GM12872 (cell line): Measurements from ENCODE around the gene LRBA.
A peak's percentile ranks its signal among the peaks of the same experiment; 100 is the strongest.

ENCODE experiments used
- CTCF ChIP-seq: IDR thresholded peaks from 3 replicates; pipeline ENCODE4 v1.5.1; 2011; ENCODE audit warnings: low read depth, mild to moderate bottlenecking, low read length, moderate library complexity; ENCODE audit not compliant: insufficient read depth

LRBA gene

DNA sequence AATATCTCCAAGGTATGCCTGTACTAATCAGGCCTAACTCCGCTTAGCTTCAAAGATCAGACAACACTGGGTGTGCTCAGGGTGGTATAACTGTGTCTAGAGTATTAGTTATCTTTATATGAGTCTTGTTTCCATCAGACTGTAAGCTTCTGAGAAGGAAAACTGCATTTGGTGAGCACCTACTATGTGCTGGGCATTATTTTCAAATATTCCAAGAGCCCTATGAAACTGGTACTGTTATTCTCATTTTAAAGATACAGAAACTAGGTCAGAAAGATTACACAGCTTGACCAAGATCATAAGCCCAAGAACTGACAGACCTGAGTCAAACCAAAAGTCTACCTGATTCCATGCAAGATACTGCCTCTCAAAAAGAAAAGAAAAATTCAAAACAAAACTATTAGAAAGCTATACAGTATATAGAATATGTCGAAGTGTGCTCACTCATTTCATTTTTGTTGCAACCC is 44.4 kb downstream of the LRBA start:
- TF ChIP-seq CTCF: no peak

DNA sequence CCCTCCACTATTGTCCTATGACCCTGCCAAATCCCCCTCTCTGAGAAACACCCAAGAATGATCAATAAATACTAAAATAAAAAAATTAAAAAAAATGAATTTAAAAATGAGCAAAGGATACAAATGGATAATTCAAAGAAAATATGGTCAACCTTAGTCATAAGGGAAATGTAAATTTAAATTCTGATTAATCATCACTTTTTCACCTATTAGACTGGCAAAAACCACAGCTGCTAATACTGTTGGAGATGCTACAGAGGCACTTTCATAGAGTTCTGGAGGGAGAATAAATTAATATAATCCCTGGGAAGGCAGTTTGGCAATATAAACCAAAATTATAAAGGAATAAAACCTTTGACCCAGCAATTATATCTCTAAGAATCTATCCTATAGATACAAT is 50.3 kb downstream of the LRBA start:
- no peak for TF ChIP-seq CTCF

- no peak for TF ChIP-seq CTCF
Measured at GRCh38 chr4:150962245-150962644, 52.8 kb downstream of the LRBA start.

DNA sequence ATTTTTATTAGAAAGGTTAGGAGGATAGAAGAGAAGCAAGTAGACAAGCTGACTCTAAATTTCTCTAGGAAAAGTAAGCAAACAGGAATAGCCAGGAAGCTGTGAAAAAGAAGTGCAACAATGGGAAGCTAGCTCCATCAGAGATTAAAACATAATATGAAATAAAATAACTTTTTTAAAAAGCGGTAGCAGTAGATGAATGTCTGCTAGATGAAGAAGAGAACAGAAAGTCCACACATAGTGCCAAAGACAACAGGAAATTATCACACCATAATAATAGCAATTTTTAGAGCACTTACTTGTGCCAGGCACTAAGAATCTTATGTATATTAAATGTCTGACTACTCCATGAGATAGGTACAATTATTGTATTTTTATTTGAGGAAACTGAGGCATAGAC is 53.5 kb downstream of the LRBA start:
- TF ChIP-seq CTCF: no peak

DNA sequence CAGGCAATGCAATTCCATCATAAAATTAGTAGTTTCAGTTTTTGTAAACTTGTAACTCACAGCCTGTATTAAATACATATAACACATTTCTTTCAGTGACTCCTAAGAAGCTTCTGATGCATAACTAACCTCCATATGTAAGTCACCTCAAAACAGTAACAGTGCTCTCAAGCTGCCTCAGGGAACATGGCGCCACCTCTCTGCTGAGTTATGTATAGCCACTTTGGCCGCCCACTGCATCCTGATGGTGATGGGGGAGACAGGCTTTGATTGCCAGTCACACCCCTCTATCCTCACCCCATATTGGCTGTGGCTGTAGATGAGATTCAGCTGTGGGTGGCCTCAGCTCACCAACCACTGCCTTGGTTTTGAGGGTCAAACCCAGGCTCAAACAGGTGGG is 54.3 kb downstream of the LRBA start:
- TF ChIP-seq CTCF: peak; percentile 71

DNA sequence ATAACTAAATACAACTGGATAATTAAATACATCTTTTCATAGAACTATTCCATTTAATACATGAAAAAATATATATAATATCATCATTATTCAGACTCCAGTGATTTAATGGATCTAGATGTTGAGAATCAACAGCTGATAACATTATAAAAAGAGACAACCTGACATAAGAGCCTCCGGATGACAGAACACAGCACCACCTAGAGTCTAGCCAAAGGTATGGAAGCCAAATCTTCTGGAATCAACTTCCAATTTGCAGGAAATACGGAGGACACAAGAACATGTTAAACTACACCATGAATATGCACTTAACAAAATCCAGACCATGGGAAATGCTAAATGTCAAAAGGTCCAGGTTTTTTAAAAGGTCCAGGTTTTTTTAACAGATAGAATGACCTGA is 55.0 kb downstream of the LRBA start:
- TF ChIP-seq CTCF: peak; percentile 38; the same call in 2 of the 3 replicates

GRCh38 chr4:150952167-150952845 is 62.8 kb downstream of the LRBA start:
- TF ChIP-seq CTCF: no peak
